Choroid plexus epithelial cell (primary cell): ENCODE measurements around the gene PALD1.

Experiments
- DNase-seq: peaks from one replicate; pipeline ENCODE4 v3.0.0-alpha.2; 2010; ENCODE audit warnings: low read depth
- H3K4me3 ChIP-seq: 2 replicates; pipeline ENCODE4 v1.5.1; 2011; ENCODE audit warnings: low read depth, mild to moderate bottlenecking, control low read depth, low read length, moderate library complexity
- TF ChIP-seq, protein P1 (sequence below): conservative IDR thresholded peaks from 2 replicates; pipeline ENCODE4 v1.5.1; 2011; ENCODE audit warnings: low read depth, mild to moderate bottlenecking, control low read depth, inconsistent platforms, low read length, moderate library complexity

PALD1 gene

DNA sequence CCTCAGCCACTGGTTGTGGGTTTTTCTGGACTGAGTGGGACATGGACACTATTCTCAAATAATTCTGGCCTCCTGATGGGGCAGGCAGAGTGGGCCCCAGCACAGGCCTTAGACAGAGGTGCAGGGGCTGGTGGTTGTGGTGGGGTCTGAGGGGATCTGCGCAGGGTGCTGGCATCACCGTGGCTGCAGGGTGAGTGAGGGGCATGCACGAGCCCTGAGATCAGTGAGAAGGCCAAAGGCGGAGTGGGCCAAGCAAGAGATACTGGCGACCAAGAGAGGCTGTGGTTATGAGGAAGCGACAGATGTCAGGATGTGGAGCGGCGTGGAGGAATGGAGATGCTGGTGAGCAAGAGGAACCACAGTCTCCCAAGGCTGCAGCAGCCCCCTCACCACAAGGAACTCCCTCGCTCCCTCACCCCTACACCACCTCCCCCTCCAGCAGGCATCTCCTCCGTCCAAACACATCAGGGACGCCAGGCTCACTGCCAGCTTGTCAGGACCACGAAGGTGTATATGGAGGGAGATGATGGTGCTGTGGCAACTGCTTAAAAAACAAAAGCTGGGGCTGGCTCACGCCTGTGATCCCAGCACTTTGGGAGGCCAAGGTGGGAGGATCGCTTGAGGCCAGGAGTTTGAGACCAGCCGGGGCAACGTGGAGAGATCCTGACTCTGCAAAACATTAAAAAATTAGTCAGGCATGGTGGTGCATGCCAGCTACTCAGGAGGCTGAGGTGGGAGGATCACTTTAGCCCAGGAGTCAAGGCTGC is 114.4 kb downstream of the PALD1 start:
- DNase-seq: no peak
- TF ChIP-seq, protein P1, sequence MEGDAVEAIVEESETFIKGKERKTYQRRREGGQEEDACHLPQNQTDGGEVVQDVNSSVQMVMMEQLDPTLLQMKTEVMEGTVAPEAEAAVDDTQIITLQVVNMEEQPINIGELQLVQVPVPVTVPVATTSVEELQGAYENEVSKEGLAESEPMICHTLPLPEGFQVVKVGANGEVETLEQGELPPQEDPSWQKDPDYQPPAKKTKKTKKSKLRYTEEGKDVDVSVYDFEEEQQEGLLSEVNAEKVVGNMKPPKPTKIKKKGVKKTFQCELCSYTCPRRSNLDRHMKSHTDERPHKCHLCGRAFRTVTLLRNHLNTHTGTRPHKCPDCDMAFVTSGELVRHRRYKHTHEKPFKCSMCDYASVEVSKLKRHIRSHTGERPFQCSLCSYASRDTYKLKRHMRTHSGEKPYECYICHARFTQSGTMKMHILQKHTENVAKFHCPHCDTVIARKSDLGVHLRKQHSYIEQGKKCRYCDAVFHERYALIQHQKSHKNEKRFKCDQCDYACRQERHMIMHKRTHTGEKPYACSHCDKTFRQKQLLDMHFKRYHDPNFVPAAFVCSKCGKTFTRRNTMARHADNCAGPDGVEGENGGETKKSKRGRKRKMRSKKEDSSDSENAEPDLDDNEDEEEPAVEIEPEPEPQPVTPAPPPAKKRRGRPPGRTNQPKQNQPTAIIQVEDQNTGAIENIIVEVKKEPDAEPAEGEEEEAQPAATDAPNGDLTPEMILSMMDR: no peak
- H3K4me3 ChIP-seq: no peak overlapping the region

DNA sequence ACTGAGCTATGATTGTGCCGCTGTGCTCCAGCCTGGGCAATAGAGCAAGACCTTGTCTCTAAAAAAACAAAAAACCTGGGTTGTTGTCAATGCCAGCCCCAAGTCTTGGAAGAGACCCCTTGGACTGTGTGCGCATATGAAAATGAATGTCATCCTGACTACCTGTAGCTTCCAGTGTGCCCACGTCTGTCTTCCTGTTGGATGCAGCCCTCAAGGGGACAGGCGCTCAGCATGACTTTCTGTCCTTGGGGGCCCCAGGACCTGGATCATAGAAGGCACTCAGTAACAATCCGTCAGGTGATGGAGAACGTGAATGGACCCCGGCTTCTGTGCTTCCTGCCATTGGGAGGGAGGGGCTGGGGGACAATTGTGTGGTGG is 114.9 kb downstream of the PALD1 start:
- H3K4me3 ChIP-seq: no peak overlapping the region
- TF ChIP-seq, protein P1: no peak
- DNase-seq: no peak

DNA sequence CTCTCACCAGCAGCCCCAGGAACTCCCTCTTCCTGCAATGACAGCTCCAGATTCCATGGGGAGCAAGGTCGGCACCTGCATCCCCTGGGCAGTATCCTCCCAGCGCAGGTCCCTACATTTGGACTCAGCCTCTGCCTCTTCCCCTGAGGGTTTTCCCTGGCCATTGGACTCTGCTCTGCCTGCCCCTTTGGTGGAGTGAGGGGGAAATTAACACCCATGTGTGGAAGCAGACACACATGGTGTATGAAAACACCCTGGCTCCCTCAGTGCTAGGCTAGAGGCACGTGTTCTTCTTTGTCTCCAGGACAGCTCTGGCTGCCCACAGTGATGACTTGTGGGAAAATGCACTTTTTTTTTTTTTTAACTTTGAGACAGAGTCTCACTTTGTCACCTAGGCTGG is 115.6 kb downstream of the PALD1 start:
- no peak for DNase-seq
- TF ChIP-seq, protein P1: no peak
- no peak overlapping the region for H3K4me3 ChIP-seq

DNA sequence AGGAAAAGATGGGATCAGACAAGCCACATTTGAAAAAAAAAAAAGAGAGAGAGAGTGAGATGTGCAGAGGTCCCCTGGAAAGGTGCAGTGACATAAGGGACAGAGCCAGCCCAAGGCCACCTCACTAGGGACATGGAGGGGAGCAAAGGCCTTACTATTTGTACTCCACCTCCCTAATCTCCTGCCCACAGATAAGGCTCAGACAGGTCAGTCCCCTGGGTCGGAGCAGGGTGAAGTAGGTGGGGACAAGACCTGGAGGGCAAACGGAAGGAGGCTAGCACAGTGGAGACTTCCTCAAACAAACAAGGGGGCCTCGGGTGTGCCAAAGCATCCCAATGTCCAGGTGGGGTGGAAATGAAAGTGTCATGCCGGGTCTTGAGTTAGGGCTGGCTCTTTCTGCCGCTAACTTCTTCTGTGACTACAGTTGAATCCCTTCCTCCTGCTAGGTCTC is 117.0 kb downstream of the PALD1 start:
- TF ChIP-seq, protein P1: no peak
- H3K4me3 ChIP-seq: no peak overlapping the region
- no peak for DNase-seq

DNA sequence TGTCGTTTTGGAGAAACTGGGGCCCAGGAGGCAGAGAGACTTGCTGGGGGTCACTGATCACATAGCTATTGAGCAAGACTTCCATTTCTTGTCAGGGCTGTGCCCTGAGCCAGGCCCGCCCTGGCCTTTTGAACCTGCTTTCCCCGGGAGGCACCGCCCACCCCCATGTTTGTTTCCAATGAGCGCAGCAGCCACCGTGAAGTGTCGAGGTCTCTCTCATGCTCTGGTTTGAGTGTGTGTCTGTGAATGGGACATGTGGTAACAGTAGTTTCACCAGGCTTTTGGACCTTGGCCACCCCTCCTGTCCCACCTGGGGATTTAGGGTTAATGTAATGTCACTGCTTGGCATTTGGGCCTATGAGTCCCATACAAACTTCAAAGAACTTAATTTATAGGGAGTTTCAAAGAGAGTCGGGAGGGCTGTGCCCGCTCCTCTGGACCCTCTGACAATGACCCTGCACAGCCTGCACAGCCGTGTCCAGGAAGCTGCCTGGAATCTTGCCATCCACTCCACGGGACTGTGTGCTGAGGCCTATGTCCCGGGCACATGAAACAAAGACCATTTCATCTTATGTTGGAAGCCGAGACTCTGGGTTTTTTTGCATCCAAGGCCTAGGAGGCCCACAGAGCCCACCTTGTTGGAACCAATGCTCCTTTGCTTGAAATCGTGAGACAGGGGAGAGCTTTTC is 117.7 kb downstream of the PALD1 start:
- TF ChIP-seq, protein P1: no peak
- no peak overlapping the region for H3K4me3 ChIP-seq
- DNase-seq: no peak

DNA sequence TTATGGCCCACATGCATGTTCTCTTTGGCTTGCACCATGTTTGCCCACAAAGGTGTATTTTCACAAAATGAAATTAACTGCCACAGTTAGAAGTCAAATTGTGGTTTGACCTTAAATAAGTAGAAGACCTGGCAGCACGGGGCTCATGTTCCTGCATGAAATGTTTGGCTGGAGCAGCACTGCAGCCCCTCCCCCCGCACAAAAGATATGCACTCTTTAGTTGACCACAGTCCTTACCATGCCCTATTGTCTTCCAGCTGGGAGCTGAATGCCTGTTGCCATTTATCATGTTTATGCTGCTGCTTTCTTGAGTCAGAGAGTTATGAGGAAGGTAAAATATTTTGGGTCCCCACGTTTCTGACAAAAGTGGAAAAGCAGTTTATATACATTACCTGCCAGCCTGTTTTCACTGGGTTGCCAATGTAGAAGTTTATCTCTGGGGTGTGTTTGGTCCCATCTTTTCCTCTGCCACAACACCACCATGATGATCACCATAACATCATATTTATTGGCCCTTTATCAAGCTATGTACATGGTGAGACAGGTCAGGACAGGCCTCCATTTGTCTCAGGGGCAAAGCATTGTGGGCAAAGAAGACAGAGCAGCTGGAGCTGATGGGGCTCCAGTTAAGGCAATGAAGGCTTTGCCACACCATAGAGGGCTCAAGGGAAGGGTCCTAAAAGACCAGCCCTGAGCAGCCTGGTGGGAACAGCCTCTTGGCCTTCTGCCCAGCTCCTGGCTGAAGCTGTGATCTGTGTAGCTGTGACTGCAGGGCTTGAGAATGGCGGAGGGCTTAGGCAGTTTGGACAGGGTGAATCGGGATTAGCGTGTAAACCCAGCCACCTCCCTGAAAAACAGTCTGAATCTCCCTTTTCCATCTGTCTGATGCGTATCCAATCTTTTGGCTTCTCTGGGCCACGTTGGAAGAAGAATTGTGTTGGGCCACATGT is 118.6 kb downstream of the PALD1 start:
- H3K4me3 ChIP-seq: no peak overlapping the region
- TF ChIP-seq, protein P1: no peak
- no peak for DNase-seq
